NB4 (cell line): Measurements from ENCODE around the gene TTLL6.

Source experiments
- DNase-seq: peaks from one replicate; pipeline ENCODE4 v3.0.0; 2010; ENCODE audit warnings: low read depth
- H3K4me3 ChIP-seq: one replicate; pipeline ENCODE4 v1.5.1; 2011; ENCODE audit warnings: mild to moderate bottlenecking, low read depth, low read length, moderate library complexity
- CTCF ChIP-seq: IDR thresholded peaks from one replicate; pipeline ENCODE4 v1.5.1; 2012; ENCODE audit warnings: low read depth, low read length
- MAX ChIP-seq: IDR thresholded peaks from 2 replicates; pipeline ENCODE4 v1.6.1; 2011; ENCODE audit warnings: low read depth, low read length
- MYC ChIP-seq: IDR thresholded peaks from 2 replicates; pipeline ENCODE4 v1.6.1; 2011; ENCODE audit warnings: low read depth, low read length
- POLR2A ChIP-seq: IDR thresholded peaks from 2 replicates; pipeline ENCODE4 v1.6.1; 2011; ENCODE audit warnings: mild to moderate bottlenecking; ENCODE audit not compliant: insufficient read length; ENCODE audit errors: extremely low read depth

Gene TTLL6

GRCh38 chr17:48725288-48726064 lies 91.6 kb downstream of the TTLL6 start:
- DNase-seq, result no peak
- no peak for TF ChIP-seq CTCF
- TF ChIP-seq MYC, result no peak
- TF ChIP-seq MAX, result no peak
- no peak for TF ChIP-seq POLR2A
- H3K4me3 ChIP-seq, result no peak overlapping the region

GRCh38 chr17:48725004-48725287 lies 92.1 kb downstream of the TTLL6 start:
- no peak overlapping the region for H3K4me3 ChIP-seq
- DNase-seq, result peak; percentile 20
- TF ChIP-seq MAX (no peak), POLR2A (no peak), CTCF (no peak), MYC (no peak)

GRCh38 chr17:48724251-48725003 lies 92.6 kb downstream of the TTLL6 start:
- TF ChIP-seq CTCF (peak; percentile 63), POLR2A (no peak)
- DNase-seq, result peak; percentile 73
- no peak overlapping the region for H3K4me3 ChIP-seq

- H3K4me3 ChIP-seq, result no peak overlapping the region
- no peak for DNase-seq
- TF ChIP-seq POLR2A (no peak), MYC (no peak), CTCF (no peak), MAX (no peak)
Observed at GRCh38 chr17:48723423-48724250, 93.4 kb downstream of the TTLL6 start.

- TF ChIP-seq CTCF (no peak), POLR2A (no peak), MYC (no peak), MAX (no peak)
- no peak within 1 kb of the TSS for H3K4me3 ChIP-seq
- no peak for DNase-seq
Observed at GRCh38 chr17:48722915-48723422, 94.1 kb downstream of the TTLL6 start, which contains the start of gene PRAC2. Gene PRAC2, plus strand, starts transcription at chr17:48723185. Its CDS starts 1,226 bp downstream, at chr17:48724411.
